22Rv1 (cell line): Measurements from ENCODE around the gene MARK4.

Experiments used
- H3K27ac ChIP-seq: fragments of 450-650 bp; 2 replicates; pipeline ENCODE4 v1.5.1; 2017
- CTCF ChIP-seq: fragments of 450-650 bp; IDR thresholded peaks from 2 replicates; pipeline ENCODE4 v1.5.1; 2017; ENCODE audit warnings: mild to moderate bottlenecking
- ZFX ChIP-seq: fragments of 450-650 bp; IDR thresholded peaks from 2 replicates; pipeline ENCODE4 v1.6.1; 2017; ENCODE audit warnings: antibody characterized with exemption, borderline replicate concordance

Gene MARK4

GRCh38 chr19:45215391-45216191 is 35.5 kb upstream of the MARK4 start:
- no peak overlapping the region for H3K27ac ChIP-seq
- TF ChIP-seq ZFX (no peak), CTCF (no peak)

GRCh38 chr19:45216667-45217066 is 34.4 kb upstream of the MARK4 start:
- H3K27ac ChIP-seq = no peak overlapping the region
- TF ChIP-seq CTCF = no peak
- TF ChIP-seq ZFX = no peak

- TF ChIP-seq CTCF = no peak
- no peak for TF ChIP-seq ZFX
Observed at GRCh38 chr19:45217193-45217956, 33.7 kb upstream of the MARK4 start.

GRCh38 chr19:45217957-45218334 is 33.1 kb upstream of the MARK4 start:
- no peak overlapping the region for H3K27ac ChIP-seq
- TF ChIP-seq CTCF = no peak

More at GRCh38 chr19:45217193-45217956, 33.7 kb upstream of the MARK4 start:
- no peak overlapping the region for H3K27ac ChIP-seq

- H3K27ac ChIP-seq = no peak overlapping the region
- TF ChIP-seq CTCF (no peak), ZFX (no peak)
Observed at GRCh38 chr19:45218426-45218825, 32.6 kb upstream of the MARK4 start.

- TF ChIP-seq ZFX = no peak
- no peak for TF ChIP-seq CTCF
- H3K27ac ChIP-seq = no peak overlapping the region
Observed at GRCh38 chr19:45218911-45219743, 31.9 kb upstream of the MARK4 start.
